ENCODE measurements around the gene ARL6IP6.

GRCh38 chr2:152790883-152791282 lies 72.5 kb downstream of the ARL6IP6 start:
- TF ChIP-seq CTCF (IDR thresholded peaks at IDR 0.05; ENCODE audit: low read length), result no peak
- TF ChIP-seq EZH2 (IDR thresholded peaks at IDR 0.05; ENCODE audit: borderline replicate concordance, low read length), result no peak

Measured in OCI-LY1 (cell line).